GM18507 (cell line): ENCODE data around the gene OMA1.
"Not testable (repeated sequence)": the region's sequence is repeated elsewhere in the genome, so short reads cannot be mapped to it uniquely, and the experiment has no call there.

ENCODE experiments used
- DNase-seq: peaks from one replicate; pipeline ENCODE4 v3.0.0; 2011; ENCODE audit warnings: low read depth; ENCODE audit not compliant: insufficient read length; ENCODE audit errors: extremely low spot score
- FAIRE-seq: peaks from 2 replicates; lab custom pipeline; 2011; peaks lifted over from hg19 to GRCh38; lab: Jason Lieb, UNC

OMA1 gene

GRCh38 chr1:58575551-58576324, 29.2 kb upstream of the OMA1 start:
- DNase-seq (no peak), FAIRE-seq (no peak)

GRCh38 chr1:58574816-58575215, 28.3 kb upstream of the OMA1 start:
- DNase-seq: no peak
- FAIRE-seq: no peak

- peak; percentile 63 for DNase-seq
- peak; percentile 98 for FAIRE-seq
Observed at GRCh38 chr1:58573705-58574591, 27.4 kb upstream of the OMA1 start.

- DNase-seq (no peak), FAIRE-seq (peak; percentile 18)
Observed at GRCh38 chr1:58573138-58573537, 26.6 kb upstream of the OMA1 start.

- DNase-seq: no peak
- no peak for FAIRE-seq
Observed at GRCh38 chr1:58572690-58573089, 26.2 kb upstream of the OMA1 start.

GRCh38 chr1:58571616-58572015, 25.1 kb upstream of the OMA1 start:
- DNase-seq: no peak
- FAIRE-seq: no peak

GRCh38 chr1:58570817-58571216, 24.3 kb upstream of the OMA1 start:
- no peak for FAIRE-seq

GRCh38 chr1:58570094-58570493, 23.6 kb upstream of the OMA1 start:
- FAIRE-seq: no peak
- DNase-seq: no peak

More at GRCh38 chr1:58570817-58571216, 24.3 kb upstream of the OMA1 start:
- no peak for DNase-seq

- DNase-seq (no peak), FAIRE-seq (no peak)
Observed at GRCh38 chr1:58568911-58569310, 22.4 kb upstream of the OMA1 start.

GRCh38 chr1:58568271-58568860, 21.8 kb upstream of the OMA1 start:
- DNase-seq (no peak), FAIRE-seq (no peak)

GRCh38 chr1:58566339-58566738, 19.8 kb upstream of the OMA1 start:
- DNase-seq: no peak
- no peak for FAIRE-seq

GRCh38 chr1:58563715-58564114, 17.2 kb upstream of the OMA1 start:
- FAIRE-seq, DNase-seq: not testable (repeated sequence)

GRCh38 chr1:58561633-58562032, 15.1 kb upstream of the OMA1 start:
- DNase-seq: no peak
- FAIRE-seq: no peak

- no peak for FAIRE-seq
- DNase-seq: no peak
Observed at GRCh38 chr1:58555393-58555792, 8.9 kb upstream of the OMA1 start.

GRCh38 chr1:58551186-58552140, 4.9 kb upstream of the OMA1 start:
- DNase-seq: no peak
- FAIRE-seq: no peak

GRCh38 chr1:58549291-58549690, 2.8 kb upstream of the OMA1 start:
- FAIRE-seq, DNase-seq: not testable (repeated sequence)

GRCh38 chr1:58548371-58548770, 1.8 kb upstream of the OMA1 start:
- no peak for DNase-seq
- no peak for FAIRE-seq

GRCh38 chr1:58545591-58546519, 671 bp downstream of the OMA1 start:
- peak; percentile 12 for FAIRE-seq
- peak; percentile 12 for DNase-seq
